Coronary artery (tissue), 2 donors: Measurements from ENCODE around the gene FBXW4.

ENCODE experiments used
- DNase-seq: peaks from one replicate; pipeline ENCODE4 v3.0.0-alpha.2; 2017; ENCODE audit warnings: low spot score
- H3K27ac ChIP-seq, 2 donors: fragments of 200-600 bp; sonication (generic); one replicate each; pipeline ENCODE4 v1.5.1; 2016 to 2019
- H3K4me3 ChIP-seq: fragments of 200-600 bp; sonication (generic); 2 replicates; pipeline ENCODE4 v1.5.1; 2016; ENCODE audit warnings: mild to moderate bottlenecking, moderate library complexity
- TF ChIP-seq, protein P1 (sequence below): fragments of 200-600 bp; sonication (generic); IDR thresholded peaks from one replicate; pipeline ENCODE4 v1.5.1; 2019; ENCODE audit warnings: antibody characterized with exemption

Gene FBXW4

GRCh38 chr10:101575091-101575490, 119.9 kb downstream of the FBXW4 start:
- Histone ChIP-seq H3K27ac (no peak overlapping the region), H3K4me3 (no peak overlapping the region)
- DNase-seq = no peak
- TF ChIP-seq, protein P1, sequence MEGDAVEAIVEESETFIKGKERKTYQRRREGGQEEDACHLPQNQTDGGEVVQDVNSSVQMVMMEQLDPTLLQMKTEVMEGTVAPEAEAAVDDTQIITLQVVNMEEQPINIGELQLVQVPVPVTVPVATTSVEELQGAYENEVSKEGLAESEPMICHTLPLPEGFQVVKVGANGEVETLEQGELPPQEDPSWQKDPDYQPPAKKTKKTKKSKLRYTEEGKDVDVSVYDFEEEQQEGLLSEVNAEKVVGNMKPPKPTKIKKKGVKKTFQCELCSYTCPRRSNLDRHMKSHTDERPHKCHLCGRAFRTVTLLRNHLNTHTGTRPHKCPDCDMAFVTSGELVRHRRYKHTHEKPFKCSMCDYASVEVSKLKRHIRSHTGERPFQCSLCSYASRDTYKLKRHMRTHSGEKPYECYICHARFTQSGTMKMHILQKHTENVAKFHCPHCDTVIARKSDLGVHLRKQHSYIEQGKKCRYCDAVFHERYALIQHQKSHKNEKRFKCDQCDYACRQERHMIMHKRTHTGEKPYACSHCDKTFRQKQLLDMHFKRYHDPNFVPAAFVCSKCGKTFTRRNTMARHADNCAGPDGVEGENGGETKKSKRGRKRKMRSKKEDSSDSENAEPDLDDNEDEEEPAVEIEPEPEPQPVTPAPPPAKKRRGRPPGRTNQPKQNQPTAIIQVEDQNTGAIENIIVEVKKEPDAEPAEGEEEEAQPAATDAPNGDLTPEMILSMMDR = no peak

DNA sequence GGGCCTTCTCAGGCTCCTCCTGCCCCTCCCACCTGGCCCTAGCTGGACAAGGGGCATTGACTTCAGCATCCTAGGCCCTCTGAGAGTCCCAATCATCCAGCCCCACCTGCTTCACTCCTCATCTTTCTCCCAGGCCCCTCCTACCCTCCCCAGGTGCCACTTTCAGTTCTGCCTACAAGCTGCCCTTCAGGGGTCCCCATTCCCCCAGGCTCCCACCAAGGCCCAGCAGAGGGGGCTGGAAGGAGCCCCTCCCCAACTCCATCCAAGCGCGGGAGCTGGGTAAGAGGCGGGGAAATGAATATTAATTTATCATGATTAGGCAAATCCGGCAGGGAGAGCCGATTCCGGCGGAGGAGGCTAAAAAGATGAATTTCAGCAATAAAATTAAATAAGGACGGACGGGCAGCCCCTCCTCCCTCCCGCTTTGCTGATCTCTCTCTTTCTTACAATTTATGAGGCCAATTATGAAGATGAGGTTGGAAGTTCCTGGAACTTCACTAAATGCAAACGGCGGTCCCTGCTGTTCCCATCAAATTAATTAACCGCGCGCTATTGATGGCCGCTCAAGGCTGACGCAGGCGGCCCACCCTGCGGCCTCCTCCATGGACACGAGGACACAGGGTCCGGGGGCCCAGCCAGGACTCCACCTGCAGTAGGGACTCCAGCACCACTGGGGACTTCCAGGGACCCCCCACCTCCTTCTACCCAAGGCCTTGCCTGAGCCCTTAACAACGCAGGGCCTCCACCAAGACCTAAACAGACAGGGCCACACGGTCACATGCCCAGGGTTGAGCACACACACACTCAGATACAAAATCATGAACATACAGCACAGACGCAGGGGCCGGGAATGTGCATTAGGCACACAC, 120.9 kb downstream of the FBXW4 start:
- no peak overlapping the region for H3K4me3 ChIP-seq
- no peak overlapping the region for H3K27ac ChIP-seq
- TF ChIP-seq, protein P1 = no peak
- no peak for DNase-seq

- no peak for DNase-seq
- TF ChIP-seq, protein P1 = no peak
- Histone ChIP-seq H3K4me3 (no peak overlapping the region), H3K27ac (no peak overlapping the region)
Measured at GRCh38 chr10:101572785-101573184, 122.2 kb downstream of the FBXW4 start.

DNA sequence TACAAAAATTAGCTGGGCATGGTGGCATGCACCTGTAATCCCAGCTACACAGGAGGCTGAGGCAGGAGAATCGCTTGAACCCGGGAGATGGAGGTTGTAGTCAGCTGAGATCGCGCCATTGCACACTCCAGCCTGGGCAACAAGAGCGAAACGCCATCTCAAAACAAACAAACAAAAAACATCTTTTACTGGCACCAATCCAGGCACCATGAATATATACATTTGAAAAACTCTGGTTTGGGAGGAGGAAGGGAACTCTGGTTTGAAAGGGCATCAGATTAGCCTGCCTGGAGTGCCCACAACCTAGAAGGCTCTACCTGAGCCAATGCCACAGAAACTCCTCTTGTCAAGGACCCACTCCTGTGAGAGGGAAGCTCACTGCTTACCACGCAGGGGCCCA, 122.8 kb downstream of the FBXW4 start:
- Histone ChIP-seq H3K4me3 (no peak overlapping the region), H3K27ac (no peak overlapping the region)
- TF ChIP-seq, protein P1 = no peak
- no peak for DNase-seq

DNA sequence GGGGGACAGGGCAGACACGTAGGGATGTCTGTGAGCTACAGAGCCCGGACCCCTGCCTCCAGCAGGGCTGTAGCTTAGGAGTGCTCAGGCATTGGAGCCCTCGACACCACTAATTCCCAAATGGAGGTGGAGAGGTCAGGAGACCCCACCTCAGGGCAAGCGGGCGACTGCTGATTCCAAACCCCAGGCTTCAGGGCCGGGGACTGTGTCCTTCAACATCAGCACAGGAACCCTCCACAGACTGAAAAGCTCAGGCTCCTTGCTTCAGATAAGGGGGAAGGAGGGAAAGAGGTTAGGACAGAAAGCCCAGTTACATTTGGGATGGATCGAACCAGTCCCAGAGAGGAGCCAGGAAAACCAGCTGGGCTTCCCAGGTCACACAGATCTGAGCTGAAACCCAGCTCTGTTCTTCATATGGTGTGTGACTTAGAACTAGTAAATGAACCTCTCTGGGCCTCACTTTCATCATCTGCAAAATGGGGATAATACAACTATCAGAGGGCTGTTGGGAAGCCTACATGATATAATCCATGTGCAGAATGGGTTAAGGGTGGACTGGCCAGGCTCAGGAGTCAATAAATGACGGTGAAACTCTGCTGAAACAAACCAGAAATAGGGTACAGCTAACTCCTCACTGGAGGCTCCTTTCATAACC, 123.6 kb downstream of the FBXW4 start:
- DNase-seq = no peak
- TF ChIP-seq, protein P1 = no peak
- no peak overlapping the region for H3K4me3 ChIP-seq

GRCh38 chr10:101570428-101571270, 124.3 kb downstream of the FBXW4 start:
- TF ChIP-seq, protein P1 = no peak
- DNase-seq = no peak
- Histone ChIP-seq H3K27ac (no peak overlapping the region), H3K4me3 (peak overlapping the region; percentile 76)

More for the DNA sequence above, 123.6 kb downstream of the FBXW4 start:
- H3K27ac ChIP-seq = no peak overlapping the region
